Trophoblast cell (in vitro differentiated cells and primary cell): ENCODE results near the gene BLM.
"Not testable (repeated sequence)": the region's sequence is repeated elsewhere in the genome, so short reads cannot be mapped to it uniquely, and the experiment has no call there.

Source experiments
- DNase-seq, 2 donors: peaks; one replicate each; pipeline ENCODE4 v3.0.0-alpha.2; 2016
- H2AFZ ChIP-seq: 2 replicates; pipeline ENCODE4 v1.6.1; 2013; ENCODE audit warnings: low read length, moderate library complexity, mild to moderate bottlenecking; ENCODE audit not compliant: insufficient read depth, poor library complexity
- H2AK5ac ChIP-seq: 2 replicates; pipeline ENCODE4 v1.6.1; 2013; ENCODE audit warnings: mild to moderate bottlenecking, low read length
- H2BK120ac ChIP-seq: 2 replicates; pipeline ENCODE4 v1.6.1; 2013; ENCODE audit warnings: low read length, mild to moderate bottlenecking, moderate library complexity; ENCODE audit not compliant: insufficient read depth, poor library complexity
- H2BK12ac ChIP-seq: 2 replicates; pipeline ENCODE4 v1.6.1; 2013; ENCODE audit warnings: mild to moderate bottlenecking, low read length, moderate library complexity
- H2BK5ac ChIP-seq: 2 replicates; pipeline ENCODE4 v1.6.1; 2013; ENCODE audit warnings: low read length, low read depth, moderate library complexity, mild to moderate bottlenecking; ENCODE audit not compliant: poor library complexity
- H3K14ac ChIP-seq: 2 replicates; pipeline ENCODE4 v1.6.1; 2013; ENCODE audit warnings: mild to moderate bottlenecking, low read length
- H3K18ac ChIP-seq: 2 replicates; pipeline ENCODE4 v1.6.1; 2013; ENCODE audit warnings: mild to moderate bottlenecking, low read length
- H3K23ac ChIP-seq: 2 replicates; pipeline ENCODE4 v1.6.1; 2013; ENCODE audit warnings: low read length
- H3K27ac ChIP-seq: 2 replicates; pipeline ENCODE4 v1.5.1; 2013; ENCODE audit warnings: low read depth, mild to moderate bottlenecking, inconsistent platforms, low read length, moderate library complexity
- H3K27me3 ChIP-seq: 2 replicates; pipeline ENCODE4 v1.6.1; 2013; ENCODE audit warnings: inconsistent platforms, mild to moderate bottlenecking, low read length, moderate library complexity; ENCODE audit not compliant: insufficient read depth
- H3K36me3 ChIP-seq, 2 experiments: 1 replicate in 1 of 2; 2 replicates in 1 of 2; pipeline ENCODE4 v1.6.1; 2013; ENCODE audit warnings: low read length in 2 of 2, mild to moderate bottlenecking in 2 of 2, moderate library complexity in 1 of 2; ENCODE audit not compliant: insufficient read depth in 2 of 2, control insufficient read depth in 1 of 2
- H3K4ac ChIP-seq: 2 replicates; pipeline ENCODE4 v1.6.1; 2013; ENCODE audit warnings: low read depth, mild to moderate bottlenecking, low read length, moderate library complexity
- H3K4me1 ChIP-seq, 2 experiments: 1 replicate in 1 of 2; 2 replicates in 1 of 2; pipeline ENCODE4 v1.6.1; 2013; ENCODE audit warnings: low read length in 2 of 2, mild to moderate bottlenecking in 2 of 2, moderate library complexity in 1 of 2; ENCODE audit not compliant: insufficient read depth in 2 of 2, control insufficient read depth in 1 of 2
- H3K4me2 ChIP-seq: 2 replicates; pipeline ENCODE4 v1.6.1; 2013; ENCODE audit warnings: inconsistent platforms, mild to moderate bottlenecking, low read length, moderate library complexity
- H3K4me3 ChIP-seq: 2 replicates; pipeline ENCODE4 v1.5.1; 2013; ENCODE audit warnings: mild to moderate bottlenecking, low read depth, low read length, inconsistent platforms
- H3K79me1 ChIP-seq: one replicate; pipeline ENCODE4 v1.6.1; 2013; ENCODE audit warnings: low read length
- H3K79me2 ChIP-seq: 2 replicates; pipeline ENCODE4 v1.6.1; 2013; ENCODE audit warnings: low read length, mild to moderate bottlenecking; ENCODE audit not compliant: control insufficient read depth, insufficient read depth, poor library complexity
- H3K9ac ChIP-seq: 2 replicates; pipeline ENCODE4 v1.6.1; 2013; ENCODE audit warnings: mild to moderate bottlenecking, low read length
- H3K9me3 ChIP-seq: 2 replicates; pipeline ENCODE4 v1.6.1; 2013; ENCODE audit warnings: low read depth, mild to moderate bottlenecking, control low read depth, inconsistent platforms, low read length; ENCODE audit not compliant: insufficient read depth
- H4K12ac ChIP-seq: 2 replicates; pipeline ENCODE4 v1.6.1; 2013; ENCODE audit warnings: low read depth, mild to moderate bottlenecking, low read length, moderate library complexity
- H4K8ac ChIP-seq: 2 replicates; pipeline ENCODE4 v1.6.1; 2013; ENCODE audit warnings: low read depth, mild to moderate bottlenecking, low read length, moderate library complexity
- H4K91ac ChIP-seq: one replicate; pipeline ENCODE4 v1.6.1; 2013; ENCODE audit warnings: low read depth, mild to moderate bottlenecking, low read length, moderate library complexity
- WGBS: extraction: QIAGEN DNeasy Blood & Tissue Kit; methylation state at CpG from one replicate; pipeline ENCODE4 v1.1.7; 2013; ENCODE audit warnings: missing lambda C conversion rate; ENCODE audit not compliant: insufficient read length, insufficient coverage; ENCODE audit errors: extremely low coverage; 5-methylcytosine and 5-hydroxymethylcytosine counted together

BLM gene

DNA sequence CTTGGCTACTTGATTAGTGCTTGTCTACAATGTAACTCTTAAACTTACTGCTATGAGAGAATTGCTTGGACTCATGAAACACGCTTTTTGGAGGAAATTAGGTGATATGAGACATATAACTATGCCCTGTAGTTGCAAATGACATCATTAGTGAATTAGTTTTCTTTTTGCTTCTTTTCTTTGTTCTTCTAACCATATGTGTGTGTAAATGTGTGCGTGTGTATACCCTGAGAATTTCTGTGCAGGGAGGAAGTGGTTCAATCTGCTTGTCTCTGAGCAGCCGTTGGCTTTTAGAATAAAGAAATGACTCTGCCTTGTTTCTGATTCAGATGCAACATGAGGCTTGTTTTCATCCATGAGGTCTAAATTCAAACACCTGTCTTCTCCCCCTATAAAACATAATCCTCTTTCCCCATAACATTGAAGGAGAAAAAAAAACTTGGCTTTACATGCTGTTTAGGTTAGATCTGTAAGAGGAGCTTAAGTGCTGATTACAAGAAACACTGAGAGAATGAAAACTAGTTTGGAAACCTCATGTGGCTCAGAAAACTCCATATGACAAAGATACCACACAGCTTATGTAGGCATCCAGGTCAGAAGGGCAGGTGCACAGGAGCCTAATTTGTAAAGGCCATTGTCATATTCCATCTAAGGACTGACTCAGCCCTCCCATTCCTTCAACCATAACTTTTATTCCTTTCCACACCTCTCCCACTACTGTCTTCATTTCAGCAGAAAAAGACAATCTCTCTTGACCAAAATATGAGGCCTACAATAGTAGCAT, 30.5 kb upstream of the BLM start:
- DNase-seq, result no peak
- no CpG with 5 or more reads among the region's 3 CpGs for WGBS
- Histone ChIP-seq H2BK5ac (no peak overlapping the region), H3K36me3 (no peaks in the 10 kb centered on the region), H3K4ac (no peak overlapping the region), H3K4me2 (no peak overlapping the region), H3K9me3 (no peaks in the 10 kb centered on the region), H3K27me3 (no peaks in the 10 kb centered on the region), H3K9ac (no peak overlapping the region), H2AK5ac (no peak overlapping the region), H4K91ac (no peak overlapping the region), H3K23ac (no peak overlapping the region), H4K8ac (no peak overlapping the region), H2BK12ac (no peak overlapping the region), H2AFZ (no peak overlapping the region), H3K4me1 (no peaks in the 10 kb centered on the region), H3K27ac (no peak overlapping the region), H4K12ac (no peak overlapping the region), H3K14ac (no peak overlapping the region), H2BK120ac (no peak overlapping the region), H3K4me3 (no peak overlapping the region), H3K79me1 (no peaks in the 10 kb centered on the region), H3K18ac (no peak overlapping the region), H3K79me2 (no peaks in the 10 kb centered on the region)

DNA sequence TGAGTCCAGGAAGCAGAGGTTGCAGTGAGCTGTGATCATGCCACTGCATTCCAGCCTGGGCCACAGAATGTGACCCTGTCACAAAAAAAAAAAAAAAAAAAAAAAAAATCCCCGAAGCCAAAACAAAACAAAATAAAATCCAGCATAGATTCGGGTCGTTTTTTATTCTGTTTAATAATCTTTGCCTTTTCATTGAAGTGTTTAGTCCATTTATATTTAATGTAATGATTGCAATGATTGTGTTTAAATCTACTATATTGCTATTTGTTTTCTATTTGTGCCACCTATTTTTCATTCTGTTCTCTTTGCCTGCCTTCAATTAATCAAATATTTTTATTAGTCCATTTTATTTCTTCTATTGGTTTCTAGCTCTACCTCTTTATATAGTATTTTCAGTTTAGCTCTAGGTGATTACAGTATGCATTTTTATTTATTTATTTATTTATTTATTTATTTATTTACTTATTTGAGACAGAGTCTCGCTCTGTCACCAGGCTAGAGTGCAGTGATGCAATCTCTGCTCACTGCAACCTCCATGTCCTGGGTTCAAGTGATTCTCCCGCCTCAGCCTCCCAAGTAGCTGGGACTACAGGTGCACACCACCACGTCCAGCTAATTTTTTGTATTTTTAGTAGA, 27.7 kb upstream of the BLM start:
- H3K27ac ChIP-seq, DNase-seq, H3K9ac ChIP-seq, H3K79me1 ChIP-seq, H3K23ac ChIP-seq, H3K4me2 ChIP-seq, H3K36me3 ChIP-seq, H3K9me3 ChIP-seq, H3K27me3 ChIP-seq, H3K14ac ChIP-seq, H3K4me3 ChIP-seq, H2AFZ ChIP-seq, H2BK12ac ChIP-seq, H2BK5ac ChIP-seq, H3K4me1 ChIP-seq, H3K4ac ChIP-seq, H2BK120ac ChIP-seq, H4K12ac ChIP-seq, H3K18ac ChIP-seq, H3K79me2 ChIP-seq, H4K91ac ChIP-seq, H2AK5ac ChIP-seq, H4K8ac ChIP-seq: not testable (repeated sequence)
- no CpG with 5 or more reads among the region's 6 CpGs for WGBS

DNA sequence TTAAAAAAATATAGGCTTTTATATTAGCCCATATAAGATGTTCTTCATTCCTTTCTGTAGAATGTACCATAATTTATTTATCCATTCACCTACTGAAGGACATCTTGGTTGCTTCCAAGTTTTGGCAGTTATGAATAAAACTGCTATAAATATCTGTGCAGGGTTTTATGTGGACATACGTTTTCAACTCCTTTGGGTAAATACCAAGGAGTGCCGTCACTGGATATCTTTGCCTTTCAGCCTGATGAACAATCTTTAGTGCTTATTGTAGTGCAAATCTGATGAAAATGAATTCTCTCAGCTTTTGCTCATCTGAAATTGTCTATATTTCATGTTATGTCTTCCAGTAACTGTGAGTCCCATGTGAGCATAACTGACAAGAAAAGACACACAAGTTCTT, 26.6 kb upstream of the BLM start:
- WGBS, result no CpG with 5 or more reads among the region's 2 CpGs
- no peaks in the 10 kb centered on the region for H3K9me3 ChIP-seq
- H3K4me2 ChIP-seq, result no peak overlapping the region
- no peak overlapping the region for H3K27ac ChIP-seq
- H3K4ac ChIP-seq, result no peak overlapping the region
- H3K18ac ChIP-seq, result no peak overlapping the region
- H2BK5ac ChIP-seq, result no peak overlapping the region
- H2BK120ac ChIP-seq, result no peak overlapping the region
- H4K91ac ChIP-seq, result no peak overlapping the region
- H2BK12ac ChIP-seq, result no peak overlapping the region
- no peak overlapping the region for H3K23ac ChIP-seq
- H3K79me2 ChIP-seq, result no peaks in the 10 kb centered on the region
- no peak overlapping the region for H4K12ac ChIP-seq
- no peaks in the 10 kb centered on the region for H3K79me1 ChIP-seq
- H3K14ac ChIP-seq, result no peak overlapping the region
- no peaks in the 10 kb centered on the region for H3K27me3 ChIP-seq
- H3K4me3 ChIP-seq, result no peak overlapping the region
- no peak overlapping the region for H3K9ac ChIP-seq
- no peak for DNase-seq
- no peak overlapping the region for H2AK5ac ChIP-seq
- H3K4me1 ChIP-seq, result no peaks in the 10 kb centered on the region
- no peaks in the 10 kb centered on the region for H3K36me3 ChIP-seq
- no peak overlapping the region for H2AFZ ChIP-seq
- no peak overlapping the region for H4K8ac ChIP-seq

DNA sequence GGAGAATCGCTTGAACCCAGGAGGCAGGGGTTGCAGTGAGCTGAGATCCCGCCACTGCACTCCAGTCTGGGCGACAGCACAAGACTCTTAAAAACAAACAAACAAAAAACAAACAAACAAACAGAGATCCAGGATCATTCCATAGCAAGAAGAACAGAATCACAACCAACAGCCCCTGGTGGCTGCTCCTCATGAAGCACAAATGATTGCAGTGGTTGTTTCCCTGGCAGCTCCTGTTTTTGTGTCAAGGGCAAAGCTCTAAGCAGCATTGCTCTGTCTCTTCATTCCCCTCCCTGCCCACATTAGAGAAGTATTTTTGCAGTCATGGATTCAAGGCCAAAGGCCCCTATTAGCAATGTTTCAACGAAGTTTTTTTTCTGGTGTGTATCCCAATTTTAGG, 25.8 kb upstream of the BLM start:
- H2AK5ac ChIP-seq, result no peak overlapping the region
- no peak overlapping the region for H2AFZ ChIP-seq
- no peak overlapping the region for H2BK120ac ChIP-seq
- no peak overlapping the region for H2BK12ac ChIP-seq
- H4K12ac ChIP-seq, result no peak overlapping the region
- H4K91ac ChIP-seq, result no peak overlapping the region
- no peaks in the 10 kb centered on the region for H3K36me3 ChIP-seq
- no peaks in the 10 kb centered on the region for H3K9me3 ChIP-seq
- H2BK5ac ChIP-seq, result no peak overlapping the region
- H3K79me2 ChIP-seq, result no peaks in the 10 kb centered on the region
- WGBS, result no CpG with 5 or more reads among the region's 4 CpGs
- no peak overlapping the region for H3K4ac ChIP-seq
- no peak overlapping the region for H3K9ac ChIP-seq
- H3K27ac ChIP-seq, result no peak overlapping the region
- no peak for DNase-seq
- H3K14ac ChIP-seq, result no peak overlapping the region
- no peak overlapping the region for H4K8ac ChIP-seq
- H3K4me2 ChIP-seq, result no peak overlapping the region
- H3K4me3 ChIP-seq, result no peak overlapping the region
- no peak overlapping the region for H3K18ac ChIP-seq
- no peak overlapping the region for H3K23ac ChIP-seq
- no peaks in the 10 kb centered on the region for H3K79me1 ChIP-seq
- H3K27me3 ChIP-seq, result no peaks in the 10 kb centered on the region
- H3K4me1 ChIP-seq, result no peaks in the 10 kb centered on the region
